Suprapubic skin (tissue), 4 donors: ENCODE data around the gene COQ7.

Source experiments
- CTCF ChIP-seq, 2 donors: fragments of 200-600 bp in 1 of 2; fragments of 450-650 bp in 1 of 2; sonication (generic) in 1 of 2; IDR thresholded peaks; one replicate each; pipeline ENCODE4 v1.5.1; 2016 to 2019; ENCODE audit warnings: antibody characterized with exemption in 2 of 2, mild to moderate bottlenecking in 1 of 2, moderate library complexity in 1 of 2
- EP300 ChIP-seq: sonication (generic); formaldehyde crosslinking; IDR thresholded peaks from one replicate; pipeline ENCODE4 v1.6.1; 2017; ENCODE audit warnings: antibody characterized with exemption
- POLR2A ChIP-seq, 2 donors: fragments of 450-650 bp; IDR thresholded peaks; one replicate each; pipeline ENCODE4 v1.6.1; 2017; ENCODE audit warnings: antibody characterized with exemption in 2 of 2, mild to moderate bottlenecking in 2 of 2, moderate library complexity in 2 of 2
- POLR2AphosphoS5 ChIP-seq, 3 donors: sonication (generic); formaldehyde crosslinking; IDR thresholded peaks; one replicate each; pipeline ENCODE4 v1.6.1; 2017; ENCODE audit warnings: antibody characterized with exemption in 3 of 3

DNA sequence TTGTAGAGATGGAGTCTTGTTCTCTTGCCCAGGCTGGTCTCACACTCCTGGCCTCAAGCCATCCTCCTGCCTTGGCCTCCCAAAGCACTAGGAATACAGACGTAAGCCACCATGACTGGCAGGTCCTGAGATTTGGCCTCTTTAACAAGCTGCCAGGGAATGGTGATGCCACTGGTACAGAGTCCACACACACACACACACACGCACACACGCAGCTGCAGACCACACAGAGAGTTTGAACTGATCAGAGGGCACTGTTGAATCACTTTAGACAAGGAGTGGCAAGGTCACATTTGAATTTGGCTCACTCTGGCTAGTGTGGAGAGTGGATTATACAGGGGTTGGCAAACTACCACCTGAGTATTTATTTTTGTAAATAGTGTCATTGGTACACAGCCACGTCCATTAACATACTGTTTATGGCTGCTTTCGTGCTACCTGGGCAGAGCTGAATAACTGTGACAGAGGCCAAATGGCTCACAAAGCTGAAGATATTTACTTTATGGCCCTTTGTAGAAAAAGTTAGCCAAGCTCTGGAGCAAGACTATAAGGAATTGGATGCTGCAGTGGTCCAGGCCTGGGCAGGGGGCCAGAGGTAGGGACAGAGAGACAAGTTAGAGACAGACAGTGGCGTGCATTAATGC, 56.2 kb downstream of the COQ7 start:
- no peak for TF ChIP-seq CTCF (IDR thresholded peaks at IDR 0.05)
- TF ChIP-seq POLR2AphosphoS5 (IDR thresholded peaks at IDR 0.05): no peak
- TF ChIP-seq EP300: no peak
- no peak for TF ChIP-seq POLR2A (IDR thresholded peaks at IDR 0.05)
